ENCODE data around the gene GAGE12H.
"Not testable (repeated sequence)": the region's sequence is repeated elsewhere in the genome, so short reads cannot be mapped to it uniquely, and the experiment has no call there.

The GAGE12H gene

DNA sequence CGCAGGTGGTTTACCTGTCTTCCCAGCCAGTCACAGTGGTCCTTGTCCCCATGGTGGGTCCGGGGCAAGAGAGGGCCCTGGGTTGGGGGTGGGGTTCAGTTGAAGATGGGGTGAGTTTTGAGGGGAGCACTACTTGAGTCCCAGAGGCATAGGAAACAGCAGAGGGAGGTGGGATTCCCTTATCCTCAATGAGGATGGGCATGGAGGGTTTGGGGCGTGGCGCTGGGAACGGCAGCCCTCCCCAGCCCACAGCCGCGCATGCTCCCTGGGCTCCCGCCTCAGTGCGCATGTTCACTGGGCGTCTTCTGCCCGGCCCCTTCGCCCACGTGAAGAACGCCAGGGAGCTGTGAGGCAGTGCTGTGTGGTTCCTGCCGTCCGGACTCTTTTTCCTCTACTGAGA, at the start of gene GAGE12H:
GAGE12H (plus strand) TSS at position 301 of the 400 bp plus-strand sequence. CDS start 1,155 bp downstream, outside the sequence.
- DNase-seq = not testable (repeated sequence)

DNA sequence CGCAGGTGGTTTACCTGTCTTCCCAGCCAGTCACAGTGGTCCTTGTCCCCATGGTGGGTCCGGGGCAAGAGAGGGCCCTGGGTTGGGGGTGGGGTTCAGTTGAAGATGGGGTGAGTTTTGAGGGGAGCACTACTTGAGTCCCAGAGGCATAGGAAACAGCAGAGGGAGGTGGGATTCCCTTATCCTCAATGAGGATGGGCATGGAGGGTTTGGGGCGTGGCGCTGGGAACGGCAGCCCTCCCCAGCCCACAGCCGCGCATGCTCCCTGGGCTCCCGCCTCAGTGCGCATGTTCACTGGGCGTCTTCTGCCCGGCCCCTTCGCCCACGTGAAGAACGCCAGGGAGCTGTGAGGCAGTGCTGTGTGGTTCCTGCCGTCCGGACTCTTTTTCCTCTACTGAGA, 47.9 kb upstream of the GAGE12H start, which contains the start of gene GAGE12C:
GAGE12C (plus strand) TSS at position 301 of the 400 bp plus-strand sequence. CDS start 1,155 bp downstream, outside the sequence.
- DNase-seq = not testable (repeated sequence)

DNA sequence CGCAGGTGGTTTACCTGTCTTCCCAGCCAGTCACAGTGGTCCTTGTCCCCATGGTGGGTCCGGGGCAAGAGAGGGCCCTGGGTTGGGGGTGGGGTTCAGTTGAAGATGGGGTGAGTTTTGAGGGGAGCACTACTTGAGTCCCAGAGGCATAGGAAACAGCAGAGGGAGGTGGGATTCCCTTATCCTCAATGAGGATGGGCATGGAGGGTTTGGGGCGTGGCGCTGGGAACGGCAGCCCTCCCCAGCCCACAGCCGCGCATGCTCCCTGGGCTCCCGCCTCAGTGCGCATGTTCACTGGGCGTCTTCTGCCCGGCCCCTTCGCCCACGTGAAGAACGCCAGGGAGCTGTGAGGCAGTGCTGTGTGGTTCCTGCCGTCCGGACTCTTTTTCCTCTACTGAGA, 38.3 kb upstream of the GAGE12H start, which contains the start of gene GAGE12D:
GAGE12D (plus strand) TSS at position 301 of the 400 bp plus-strand sequence. CDS start 1,155 bp downstream, outside the sequence.
- DNase-seq = not testable (repeated sequence)

GRCh38 chrX:49550989-49551388, 28.8 kb upstream of the GAGE12H start, which contains the start of gene GAGE12E:
Gene GAGE12E, plus strand, starts transcription at chrX:49551289. Its CDS starts 1,155 bp downstream, at chrX:49552444.
- not testable (repeated sequence) for DNase-seq

- not testable (repeated sequence) for DNase-seq
Observed at GRCh38 chrX:49560542-49560941, 19.2 kb upstream of the GAGE12H start, which contains the start of gene GAGE12F. Gene GAGE12F, plus strand, starts transcription at chrX:49560842. Its CDS starts 1,155 bp downstream, at chrX:49561997.

- DNase-seq = not testable (repeated sequence)
Observed at GRCh38 chrX:49568728-49569127, 11.0 kb upstream of the GAGE12H start.

DNA sequence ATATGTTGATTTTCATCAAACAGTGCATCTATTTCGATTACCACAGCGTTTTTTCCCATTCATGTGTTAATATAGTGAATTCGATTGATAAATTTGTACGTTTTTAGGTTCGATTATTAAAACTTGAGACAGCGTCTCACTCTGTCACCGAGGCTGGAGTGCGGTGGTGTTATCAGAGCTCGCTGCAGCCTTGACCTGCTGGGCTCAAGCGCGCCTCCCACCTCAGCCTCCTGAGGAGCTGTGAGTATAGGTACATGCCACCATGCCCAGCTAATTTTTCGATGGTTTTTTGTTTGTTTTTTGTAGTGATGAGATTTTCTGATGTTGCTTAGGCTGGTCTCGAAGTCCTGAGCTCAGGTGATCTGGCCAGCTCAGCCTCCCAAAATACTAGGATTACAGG, 10.6 kb upstream of the GAGE12H start:
- not testable (repeated sequence) for DNase-seq

GRCh38 chrX:49570100-49570499, 9.6 kb upstream of the GAGE12H start, which contains the start of gene GAGE12G:
Gene GAGE12G, plus strand, starts transcription at chrX:49570400. Its CDS starts 1,155 bp downstream, at chrX:49571555.
- not testable (repeated sequence) for DNase-seq

GRCh38 chrX:49589196-49589595, 9.4 kb downstream of the GAGE12H start, which contains the start of gene GAGE2A:
Gene GAGE2A, plus strand, starts transcription at chrX:49589496. Its CDS starts 1,155 bp downstream, at chrX:49590651.
- not testable (repeated sequence) for DNase-seq

DNA sequence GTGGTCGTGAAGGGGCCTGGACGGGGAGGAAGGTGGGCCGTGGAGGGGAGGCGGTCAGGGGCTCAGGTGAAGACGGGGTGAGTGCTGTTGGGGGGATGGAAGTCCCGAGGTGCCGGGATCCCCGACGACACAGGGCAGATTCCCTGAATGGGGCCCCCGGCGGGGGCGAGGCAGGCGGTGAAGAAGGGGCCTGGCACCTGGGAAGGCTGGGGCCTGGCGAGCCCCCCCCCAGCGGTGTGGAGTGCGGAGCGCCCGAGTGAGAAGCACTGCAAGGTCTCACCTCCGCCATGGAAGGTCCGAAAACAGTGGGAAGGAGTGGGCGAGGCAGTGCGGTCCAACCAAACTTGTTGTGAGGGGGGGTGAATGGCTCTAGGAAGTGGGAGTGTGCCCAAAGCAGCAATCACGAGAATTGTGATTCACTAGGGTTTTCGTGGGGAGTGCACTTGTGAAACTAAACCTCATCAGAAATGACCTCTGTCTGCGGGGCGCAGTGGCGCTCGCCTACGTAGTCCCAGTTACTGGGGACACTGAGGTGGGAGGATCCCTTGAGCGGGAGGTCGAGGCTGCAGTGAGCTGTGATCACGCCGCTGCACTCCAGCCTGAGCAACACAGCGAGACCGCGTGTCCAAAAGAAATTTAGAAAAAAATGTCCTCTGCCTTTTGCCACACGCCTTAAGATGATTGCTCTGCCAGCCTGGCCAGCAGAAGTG, 10.2 kb downstream of the GAGE12H start:
- not testable (repeated sequence) for DNase-seq

DNA sequence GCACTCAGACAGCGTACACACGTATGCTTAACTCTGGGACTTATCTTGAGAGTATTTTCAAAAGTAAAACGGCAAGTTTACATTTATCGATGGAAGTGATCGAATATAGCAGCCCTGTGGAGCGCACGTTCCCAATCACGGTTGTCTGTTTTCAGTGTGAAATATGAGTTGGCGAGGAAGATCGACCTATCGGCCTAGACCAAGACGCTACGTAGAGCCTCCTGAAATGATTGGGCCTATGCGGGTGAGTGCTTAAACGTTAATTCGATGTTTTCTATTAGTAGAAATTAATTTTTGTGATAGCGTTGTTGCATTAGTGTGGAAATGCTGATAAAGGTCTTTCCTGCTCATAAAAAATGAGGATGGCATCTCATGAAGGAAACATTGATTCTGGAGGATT, 10.7 kb downstream of the GAGE12H start:
- DNase-seq = not testable (repeated sequence)

DNA sequence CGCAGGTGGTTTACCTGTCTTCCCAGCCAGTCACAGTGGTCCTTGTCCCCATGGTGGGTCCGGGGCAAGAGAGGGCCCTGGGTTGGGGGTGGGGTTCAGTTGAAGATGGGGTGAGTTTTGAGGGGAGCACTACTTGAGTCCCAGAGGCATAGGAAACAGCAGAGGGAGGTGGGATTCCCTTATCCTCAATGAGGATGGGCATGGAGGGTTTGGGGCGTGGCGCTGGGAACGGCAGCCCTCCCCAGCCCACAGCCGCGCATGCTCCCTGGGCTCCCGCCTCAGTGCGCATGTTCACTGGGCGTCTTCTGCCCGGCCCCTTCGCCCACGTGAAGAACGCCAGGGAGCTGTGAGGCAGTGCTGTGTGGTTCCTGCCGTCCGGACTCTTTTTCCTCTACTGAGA, 19.0 kb downstream of the GAGE12H start, which contains the start of gene GAGE1:
GAGE1 (plus strand) TSS at position 301 of the 400 bp plus-strand sequence. CDS start 1,155 bp downstream, outside the sequence.
- not testable (repeated sequence) for DNase-seq

- DNase-seq = no peak
Observed at GRCh38 chrX:49610718-49611310, 31.1 kb downstream of the GAGE12H start.

DNA sequence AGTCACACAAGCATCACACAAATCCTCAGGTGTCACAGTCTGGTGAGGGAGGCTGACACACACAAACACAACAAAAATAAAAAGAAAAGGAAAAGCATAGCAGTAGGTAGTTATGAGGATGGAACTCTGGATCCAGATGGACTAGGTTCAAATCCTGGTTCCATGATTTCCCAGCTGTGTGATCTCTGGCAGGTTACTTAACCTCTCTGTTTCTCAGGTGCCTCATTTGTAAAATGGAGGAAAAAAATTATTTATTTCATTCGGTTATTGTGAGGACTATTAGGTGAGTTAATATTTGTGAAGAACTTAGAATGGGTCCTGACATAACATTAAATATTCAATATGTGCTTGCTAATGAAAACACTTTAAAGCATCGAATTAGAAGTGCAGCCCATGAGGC, 38.8 kb downstream of the GAGE12H start:
- DNase-seq = no peak

DNA sequence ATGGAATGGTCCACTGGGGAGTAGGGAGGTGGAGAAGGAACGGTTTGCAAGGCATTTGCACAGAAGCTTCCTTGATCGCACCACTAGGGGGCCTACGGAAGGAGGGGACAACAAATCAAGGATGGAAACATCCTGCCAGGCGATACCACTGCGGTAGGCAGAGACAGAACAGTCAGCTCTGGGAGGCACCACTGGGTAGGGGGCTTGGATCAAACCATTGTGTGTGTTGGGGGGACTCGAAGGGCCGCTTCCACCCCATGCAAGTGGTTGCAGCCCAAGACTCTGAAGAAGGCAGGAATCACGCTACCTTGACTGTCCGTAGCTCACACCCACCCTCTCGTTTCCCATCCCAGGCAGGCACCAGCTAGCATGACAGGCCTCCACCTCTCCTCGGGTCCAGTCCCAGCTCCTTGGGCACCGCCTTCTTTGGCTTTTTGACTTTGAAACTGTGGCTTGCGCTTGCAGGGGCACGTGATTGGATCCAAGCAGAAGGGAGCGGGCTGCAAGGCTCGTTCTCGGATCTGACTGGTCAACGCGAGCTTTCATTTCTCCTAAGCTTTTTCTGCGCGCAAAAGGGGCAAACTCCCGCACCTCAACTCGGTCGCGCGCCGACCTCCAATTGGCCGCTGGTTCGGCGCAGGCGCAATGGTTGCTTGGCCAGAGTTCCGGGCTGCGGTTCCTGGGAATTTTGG, 47.5 kb downstream of the GAGE12H start:
- DNase-seq = no peak
